Peyer's patch (tissue), 4 donors: ENCODE data around the gene TSPOAP1. TPM values are rescaled to one million over a fixed set of nuclear protein-coding genes. Genes with fewer than 3 reads are reported as not detected.

Source experiments
- DNase-seq, 3 donors: peaks; one replicate each; pipeline ENCODE4 v3.0.0-alpha.2; 2017 to 2019
- H3K27ac ChIP-seq, 4 donors: fragments of 200-600 bp; sonication (generic); one replicate each; pipeline ENCODE4 v1.5.1; 2016 to 2019
- H3K27me3 ChIP-seq, 2 donors: fragments of 200-600 bp; sonication (generic); one replicate each; pipeline ENCODE4 v1.5.1; 2019
- H3K36me3 ChIP-seq, 3 donors: fragments of 200-600 bp; sonication (generic); one replicate each; pipeline ENCODE4 v1.5.1; 2016 to 2019
- H3K4me1 ChIP-seq, 4 donors: fragments of 200-600 bp; sonication (generic); one replicate each; pipeline ENCODE4 v1.5.1; 2016 to 2019
- H3K4me3 ChIP-seq, 4 donors: fragments of 200-600 bp; sonication (generic); 1 replicate in 3 of 4; 2 replicates in 1 of 4; pipeline ENCODE4 v1.5.1; 2016 to 2019; ENCODE audit warnings: mild to moderate bottlenecking in 1 of 4
- H3K9me3 ChIP-seq, 4 donors: fragments of 200-600 bp; sonication (generic); one replicate each; pipeline ENCODE4 v1.5.1; 2016 to 2019; ENCODE audit warnings: mild to moderate bottlenecking in 1 of 4
- POLR2A ChIP-seq, 2 donors: fragments of 450-650 bp; IDR thresholded peaks; one replicate each; pipeline ENCODE4 v1.5.1; 2017; ENCODE audit warnings: antibody characterized with exemption in 2 of 2, mild to moderate bottlenecking in 2 of 2, moderate library complexity in 2 of 2
- total RNA-seq, 4 donors: library from RNA; depleted of rRNA; stranded (reverse); fragments of >200 nt; gene quantifications; one replicate each; pipeline ENCODE4 v1.1.0, GENCODE V29; 2016
- TF ChIP-seq, protein P1 (sequence below), 6 experiments: fragments of 450-650 bp in 4 of 6; fragments of 200-600 bp in 2 of 6; sonication (generic) in 1 of 6; IDR thresholded peaks; one replicate each; pipeline ENCODE4 v1.5.1; 2017 to 2019; ENCODE audit warnings: antibody characterized with exemption in 6 of 6, mild to moderate bottlenecking in 3 of 6, moderate library complexity in 1 of 6

Gene TSPOAP1
- total RNA-seq, 4 donors from 2014 or later = 9.1 to 11.9 (median 10.4) TPM

DNA sequence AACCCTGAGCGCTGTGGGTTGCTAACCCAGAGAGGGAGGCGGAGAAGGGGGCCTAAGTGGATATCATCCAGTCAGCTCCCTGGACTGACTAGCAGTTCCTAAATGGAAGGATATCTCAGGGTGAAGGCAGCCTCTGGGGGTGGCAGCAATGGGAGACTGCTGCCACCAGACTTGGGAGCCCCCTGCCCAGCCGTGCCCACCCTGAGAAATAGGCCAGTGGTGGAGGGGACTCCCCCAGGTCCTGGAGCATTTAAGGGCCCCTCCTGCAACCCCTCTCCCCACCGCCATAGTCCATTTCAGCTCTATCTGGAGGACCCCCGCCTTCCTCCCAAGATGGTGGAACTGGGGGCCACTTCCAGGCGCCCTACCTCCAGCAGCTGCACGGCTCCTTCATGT lies 8.4 kb downstream of the TSPOAP1 start:
- H3K36me3 ChIP-seq = no peaks in the 10 kb centered on the region
- DNase-seq = no peak

DNA sequence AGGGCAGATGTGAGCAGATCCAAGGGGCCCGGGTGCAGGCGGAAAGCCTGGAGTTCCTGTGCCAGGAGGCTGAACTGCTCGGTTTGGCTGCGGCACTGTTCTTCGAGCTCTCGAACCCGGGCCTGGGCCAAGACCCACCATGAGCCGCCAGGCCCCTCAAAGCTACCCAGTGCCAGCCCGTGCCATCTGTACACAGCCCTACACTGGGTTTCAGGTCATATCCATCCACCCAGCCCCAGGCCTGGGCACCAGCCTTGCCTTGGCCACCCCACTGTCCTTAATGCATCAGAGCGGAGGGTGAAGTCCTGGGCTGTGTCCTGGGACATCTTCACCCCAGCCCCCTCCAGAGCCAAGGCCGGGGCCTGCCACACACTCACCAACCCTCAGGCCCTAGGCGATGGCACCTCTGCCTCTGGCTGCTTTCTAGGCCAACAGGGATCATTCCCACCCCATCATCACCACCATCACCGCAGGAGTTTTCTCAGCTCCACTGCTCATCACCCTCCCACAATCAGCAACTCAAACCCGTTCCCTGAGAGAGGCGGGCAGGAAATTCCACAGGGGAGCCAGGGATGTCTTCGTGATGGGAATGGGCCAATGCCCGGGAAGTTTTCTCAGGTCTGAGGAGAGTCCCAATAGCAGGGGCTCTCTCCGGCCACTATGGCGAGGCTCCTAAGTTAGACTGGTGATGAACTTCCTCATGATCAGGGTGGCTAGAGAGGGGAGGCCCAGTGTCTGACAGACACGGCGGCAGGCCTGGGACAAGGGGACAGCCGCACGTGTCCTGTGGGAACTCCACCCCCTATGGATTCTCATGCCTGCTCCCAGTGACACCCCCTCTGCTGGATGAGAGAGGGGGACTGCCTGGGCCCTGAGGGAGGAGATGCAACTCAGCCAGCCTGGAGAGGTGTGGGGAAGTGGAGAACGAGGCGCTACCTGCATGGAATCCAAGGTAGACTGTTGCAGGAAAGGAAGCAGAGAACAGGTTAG lies 9.1 kb downstream of the TSPOAP1 start:
- no peak overlapping the region for H3K4me3 ChIP-seq
- H3K27me3 ChIP-seq = no peaks in the 10 kb centered on the region
- no peaks in the 10 kb centered on the region for H3K36me3 ChIP-seq
- H3K9me3 ChIP-seq = no peaks in the 10 kb centered on the region
- peak in 1 of 3 donors; percentile 41 for DNase-seq
- no peak overlapping the region for H3K27ac ChIP-seq
- peaks cover 0 to 6% (median 2%) of the 10 kb centered on the region in 4 donors for H3K4me1 ChIP-seq
- TF ChIP-seq, protein P1, sequence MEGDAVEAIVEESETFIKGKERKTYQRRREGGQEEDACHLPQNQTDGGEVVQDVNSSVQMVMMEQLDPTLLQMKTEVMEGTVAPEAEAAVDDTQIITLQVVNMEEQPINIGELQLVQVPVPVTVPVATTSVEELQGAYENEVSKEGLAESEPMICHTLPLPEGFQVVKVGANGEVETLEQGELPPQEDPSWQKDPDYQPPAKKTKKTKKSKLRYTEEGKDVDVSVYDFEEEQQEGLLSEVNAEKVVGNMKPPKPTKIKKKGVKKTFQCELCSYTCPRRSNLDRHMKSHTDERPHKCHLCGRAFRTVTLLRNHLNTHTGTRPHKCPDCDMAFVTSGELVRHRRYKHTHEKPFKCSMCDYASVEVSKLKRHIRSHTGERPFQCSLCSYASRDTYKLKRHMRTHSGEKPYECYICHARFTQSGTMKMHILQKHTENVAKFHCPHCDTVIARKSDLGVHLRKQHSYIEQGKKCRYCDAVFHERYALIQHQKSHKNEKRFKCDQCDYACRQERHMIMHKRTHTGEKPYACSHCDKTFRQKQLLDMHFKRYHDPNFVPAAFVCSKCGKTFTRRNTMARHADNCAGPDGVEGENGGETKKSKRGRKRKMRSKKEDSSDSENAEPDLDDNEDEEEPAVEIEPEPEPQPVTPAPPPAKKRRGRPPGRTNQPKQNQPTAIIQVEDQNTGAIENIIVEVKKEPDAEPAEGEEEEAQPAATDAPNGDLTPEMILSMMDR (IDR thresholded peaks at IDR 0.05) = no peak
- no peak for TF ChIP-seq POLR2A (IDR thresholded peaks at IDR 0.05)

More for the DNA sequence above, 8.4 kb downstream of the TSPOAP1 start:
- Histone ChIP-seq H3K4me3 (no peak overlapping the region), H3K9me3 (no peaks in the 10 kb centered on the region), H3K27ac (no peak overlapping the region), H3K4me1 (peaks cover 0 to 6% (median 6%) of the 10 kb centered on the region in 4 donors), H3K27me3 (no peaks in the 10 kb centered on the region)
- TF ChIP-seq, protein P1 (IDR thresholded peaks at IDR 0.05) = no peak
- no peak for TF ChIP-seq POLR2A (IDR thresholded peaks at IDR 0.05)

DNA sequence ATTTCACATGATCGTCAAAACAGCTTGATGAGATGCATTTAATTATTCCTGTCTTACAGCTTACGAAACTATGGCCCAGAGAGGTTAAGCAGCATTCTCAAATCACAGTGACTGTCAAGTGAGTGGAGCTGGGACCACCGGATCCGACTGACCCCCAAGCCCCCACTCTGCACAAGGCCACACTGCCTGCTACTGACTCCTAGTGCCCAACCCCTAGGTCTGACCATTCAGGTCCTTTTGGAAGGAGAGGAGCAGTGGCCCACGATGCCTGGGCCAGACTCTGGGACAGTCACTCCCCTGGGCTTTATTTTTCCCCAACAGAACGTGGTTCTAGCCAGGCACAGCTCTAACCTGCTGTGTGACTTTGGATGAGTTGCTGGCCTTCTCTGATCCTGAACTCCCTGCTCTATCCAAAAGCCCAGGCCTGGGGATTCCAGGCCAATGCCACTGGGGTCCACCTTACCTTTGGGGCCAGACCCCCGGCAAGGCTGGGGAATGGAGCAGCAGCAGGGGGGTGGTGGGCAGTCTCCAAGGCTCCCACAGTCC lies 9.9 kb downstream of the TSPOAP1 start:
- peaks cover 0 to 5% (median 0%) of the 10 kb centered on the region in 4 donors for H3K4me1 ChIP-seq
- DNase-seq = peak in 1 of 3 donors; percentile 36
- TF ChIP-seq, protein P1 (IDR thresholded peaks at IDR 0.05) = no peak
- no peak for TF ChIP-seq POLR2A (IDR thresholded peaks at IDR 0.05)
- no peaks in the 10 kb centered on the region for H3K36me3 ChIP-seq
- H3K27me3 ChIP-seq = no peaks in the 10 kb centered on the region
- H3K27ac ChIP-seq = no peak overlapping the region
- no peak overlapping the region for H3K4me3 ChIP-seq
- H3K9me3 ChIP-seq = no peaks in the 10 kb centered on the region

DNA sequence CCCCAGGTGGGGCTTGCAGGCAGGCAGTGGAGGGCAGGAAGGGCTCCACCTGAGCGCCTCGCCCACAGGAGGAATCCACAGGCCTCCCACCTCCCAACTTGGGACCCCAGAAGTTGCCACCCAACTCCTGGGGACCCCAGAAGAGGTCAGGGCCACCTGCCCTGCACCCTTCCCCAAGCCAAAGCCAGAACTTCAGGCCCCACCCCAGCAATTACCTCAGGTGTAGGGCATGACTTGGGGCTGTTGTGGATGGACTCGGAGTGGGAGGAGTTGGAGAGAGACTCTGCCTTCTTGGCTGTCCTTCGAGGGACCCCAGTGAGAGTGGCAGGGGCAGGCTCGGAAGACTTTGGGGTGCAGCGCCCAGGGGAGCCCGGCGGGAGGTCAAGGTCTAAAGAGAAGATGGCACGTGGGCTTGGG lies 10.5 kb downstream of the TSPOAP1 start:
- H3K27ac ChIP-seq = peak overlapping the region in 1 of 4 donors; percentile 52

DNA sequence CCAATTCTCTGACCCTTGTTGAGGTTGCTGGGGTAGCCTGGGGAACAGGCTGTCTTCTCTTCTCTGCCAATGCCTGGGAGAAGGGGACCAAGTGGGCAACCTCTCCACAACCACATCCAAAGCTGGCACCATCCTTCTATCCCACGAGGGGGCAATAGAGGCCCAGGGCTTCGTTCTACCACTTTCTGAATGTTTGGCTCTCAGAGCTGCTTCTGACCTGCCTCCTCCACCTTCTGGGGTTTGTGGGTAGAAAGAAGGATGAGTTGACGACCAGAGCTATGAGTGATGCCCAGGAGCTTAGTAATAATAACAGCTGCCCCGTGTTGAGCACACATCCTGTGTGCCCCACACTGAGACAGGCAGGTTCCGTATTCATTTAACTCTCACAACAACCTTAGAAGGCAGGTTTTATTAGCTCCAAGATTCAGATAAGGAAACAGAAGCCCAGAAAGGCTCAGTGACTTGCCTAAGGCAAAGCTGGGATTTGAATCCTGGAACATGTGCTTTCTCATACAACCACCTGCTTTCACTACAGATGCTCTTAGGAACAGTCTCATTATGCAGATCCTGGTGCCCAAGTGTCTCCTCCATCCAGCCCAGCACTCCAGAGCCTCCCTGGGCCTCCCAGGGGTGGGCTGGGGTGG lies 11.1 kb downstream of the TSPOAP1 start:
- H3K4me1 ChIP-seq = peaks cover 0 to 5% (median 0%) of the 10 kb centered on the region in 4 donors
- no peaks in the 10 kb centered on the region for H3K36me3 ChIP-seq
- TF ChIP-seq, protein P1 (IDR thresholded peaks at IDR 0.05) = peak; percentile 69 to 85 (median 83)
- no peak for TF ChIP-seq POLR2A (IDR thresholded peaks at IDR 0.05)
- H3K4me3 ChIP-seq = no peak overlapping the region
- H3K27me3 ChIP-seq = no peaks in the 10 kb centered on the region
- DNase-seq = peak; percentile 62 to 87 (median 76)
- H3K27ac ChIP-seq = peak overlapping the region in 1 of 4 donors; percentile 52
- no peaks in the 10 kb centered on the region for H3K9me3 ChIP-seq

More for the DNA sequence above, 10.5 kb downstream of the TSPOAP1 start:
- Histone ChIP-seq H3K27me3 (no peaks in the 10 kb centered on the region), H3K4me1 (peaks cover 0 to 5% (median 0%) of the 10 kb centered on the region in 4 donors), H3K9me3 (no peaks in the 10 kb centered on the region), H3K36me3 (no peaks in the 10 kb centered on the region), H3K4me3 (no peak overlapping the region)
- no peak for TF ChIP-seq POLR2A (IDR thresholded peaks at IDR 0.05)
- TF ChIP-seq, protein P1 (IDR thresholded peaks at IDR 0.05) = no peak
- DNase-seq = peak in 1 of 3 donors; percentile 43
